HG03457 (cell line): ENCODE data around the gene CCDC8.
"Not testable (repeated sequence)": the region's sequence is repeated elsewhere in the genome, so short reads cannot be mapped to it uniquely, and the experiment has no call there.

Experiments
- ATAC-seq: cut with Tn5 transposase; IDR thresholded peaks from one replicate; pipeline ENCODE4 v1.9.1; 2021; ENCODE audit warnings: moderate number of reproducible peaks; ENCODE audit not compliant: unreplicated experiment

CCDC8 gene

DNA sequence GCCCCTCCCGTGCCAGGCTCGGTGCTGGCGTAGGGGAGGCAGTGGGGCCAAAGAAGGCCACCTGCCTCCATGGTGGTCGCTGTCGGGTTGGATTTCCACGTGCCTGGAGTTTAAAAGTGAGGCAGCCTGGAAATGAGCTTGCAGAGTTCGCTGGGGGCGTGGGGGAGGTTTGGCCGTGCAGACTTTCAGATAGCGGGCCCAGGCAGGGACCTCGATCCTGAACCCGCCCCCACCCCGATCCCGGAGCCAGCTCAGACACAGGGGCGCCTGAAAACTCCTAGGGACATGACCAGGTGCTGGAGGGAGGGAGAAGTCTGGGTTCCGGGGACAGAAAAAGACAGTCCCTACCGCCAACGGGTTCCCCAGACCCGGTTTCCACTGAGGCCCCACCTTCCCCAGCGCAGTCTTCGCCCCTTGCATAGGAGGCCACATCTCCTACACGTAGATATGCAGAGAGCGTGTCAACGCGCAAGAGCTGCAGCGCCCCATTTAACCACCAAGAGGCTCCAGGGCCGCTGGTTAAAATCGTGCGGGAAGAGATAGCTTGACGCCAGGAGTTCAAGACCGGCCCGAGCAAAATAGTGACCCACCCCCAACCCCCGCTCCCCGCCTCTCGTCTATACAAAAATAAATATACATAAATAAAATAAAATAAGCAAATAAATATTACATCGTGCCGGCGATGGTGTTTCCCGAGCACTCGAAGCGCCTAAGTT, 8.5 kb downstream of the CCDC8 start:
- ATAC-seq, result no peak

DNA sequence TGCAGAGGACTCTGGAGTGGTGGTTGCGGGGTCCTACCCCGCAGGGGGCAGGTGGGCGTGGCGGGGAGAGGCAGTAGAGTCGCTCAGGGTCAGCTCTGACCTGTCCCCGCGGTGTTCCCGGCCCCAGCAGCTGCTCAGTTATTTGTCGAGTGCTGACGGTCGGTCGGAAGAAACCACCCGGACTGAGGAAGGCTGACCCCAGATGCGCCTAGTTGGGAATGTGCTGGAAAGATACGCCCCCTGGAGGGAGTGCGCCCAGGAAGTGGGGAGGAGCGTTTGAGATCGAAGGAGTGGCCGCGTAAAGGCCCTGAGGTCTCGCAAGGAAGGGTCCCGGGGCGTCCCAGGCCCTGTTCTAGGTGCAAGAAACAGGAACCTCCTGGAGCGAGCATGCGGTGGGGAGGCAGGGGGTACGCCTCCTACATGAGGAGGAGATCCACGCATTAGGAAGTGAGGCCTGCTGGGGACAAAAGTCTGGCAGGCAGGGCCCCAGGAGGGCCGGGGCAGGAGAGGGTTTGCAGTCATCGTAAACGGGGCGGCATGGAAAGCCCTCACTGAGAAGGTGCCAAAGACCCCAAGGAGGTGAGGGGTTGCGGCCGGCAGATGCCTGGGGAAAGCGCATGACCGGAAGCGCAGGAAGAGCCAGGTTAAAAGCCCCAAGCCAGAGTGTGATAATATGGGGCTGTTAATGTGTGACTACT, 9.2 kb downstream of the CCDC8 start:
- ATAC-seq, result no peak

DNA sequence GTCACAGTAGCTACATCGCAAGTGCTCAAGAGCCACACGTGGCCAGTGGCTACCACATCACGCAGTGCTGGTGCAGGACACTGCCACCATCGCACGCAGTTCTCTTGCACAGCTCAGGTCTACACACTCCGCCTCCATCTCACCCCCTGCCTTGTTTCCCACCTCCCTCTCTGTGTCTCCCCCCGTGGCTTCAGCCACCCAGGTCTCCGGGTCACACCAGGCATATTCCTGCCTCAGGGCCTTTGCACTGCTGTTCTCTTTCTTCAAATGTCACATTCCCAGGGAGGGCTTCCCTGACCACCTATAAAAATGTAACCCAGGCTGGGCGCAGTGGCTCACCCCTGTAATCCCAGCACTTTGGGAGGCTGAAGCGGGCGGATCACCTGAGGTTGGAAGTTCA, 10.6 kb downstream of the CCDC8 start:
- ATAC-seq, result no peak

DNA sequence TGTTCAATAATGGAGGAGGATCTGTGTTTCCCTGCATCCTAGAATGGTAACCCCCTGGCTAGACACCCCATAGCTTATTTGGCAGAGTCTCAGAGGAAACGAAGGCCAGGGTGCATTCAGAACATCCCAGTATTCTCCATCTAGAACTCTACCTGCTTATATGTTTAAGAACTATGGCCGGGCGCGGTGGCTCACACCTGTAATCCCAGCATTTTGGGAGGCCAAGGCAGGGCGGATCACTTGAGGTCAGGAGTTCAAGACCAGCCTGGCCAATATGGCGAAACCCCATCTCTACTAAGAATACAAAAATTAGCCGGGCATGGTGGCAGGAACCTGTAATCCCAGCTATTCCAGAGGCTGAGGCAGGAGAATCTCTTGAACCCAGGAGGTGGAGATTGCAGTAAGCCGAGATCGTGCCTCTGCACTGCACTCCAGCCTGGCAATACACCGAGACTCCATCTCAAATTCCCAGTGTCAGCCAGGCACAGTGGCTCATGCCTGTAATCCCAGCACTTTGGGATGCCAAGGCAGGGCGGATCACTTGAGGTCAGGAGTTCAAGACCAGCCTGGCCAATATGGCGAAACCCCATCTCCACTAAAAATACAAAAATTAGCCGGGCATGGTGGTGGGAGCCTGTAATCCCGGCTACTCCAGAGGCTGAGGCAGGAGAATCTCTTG, 15.4 kb downstream of the CCDC8 start:
- not testable (repeated sequence) for ATAC-seq

DNA sequence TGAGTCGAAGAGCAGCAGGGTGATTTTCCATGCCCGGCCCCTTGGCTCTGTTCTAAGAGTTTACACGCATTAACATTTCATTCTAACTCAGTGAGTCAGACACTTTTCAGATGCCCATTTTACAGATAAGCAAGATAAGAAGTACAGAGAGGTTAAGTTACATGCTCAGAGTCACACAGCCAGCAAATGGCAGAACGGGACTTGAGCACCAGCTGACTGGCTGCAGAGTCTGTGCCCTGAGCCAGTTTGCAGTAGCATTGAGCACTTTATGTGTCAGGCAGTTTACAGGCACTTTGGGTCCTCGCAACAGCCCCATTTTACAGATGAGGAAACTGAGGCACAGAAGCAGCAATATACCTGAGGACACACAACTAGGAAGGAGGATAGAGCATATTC, 19.0 kb downstream of the CCDC8 start:
- no peak for ATAC-seq

DNA sequence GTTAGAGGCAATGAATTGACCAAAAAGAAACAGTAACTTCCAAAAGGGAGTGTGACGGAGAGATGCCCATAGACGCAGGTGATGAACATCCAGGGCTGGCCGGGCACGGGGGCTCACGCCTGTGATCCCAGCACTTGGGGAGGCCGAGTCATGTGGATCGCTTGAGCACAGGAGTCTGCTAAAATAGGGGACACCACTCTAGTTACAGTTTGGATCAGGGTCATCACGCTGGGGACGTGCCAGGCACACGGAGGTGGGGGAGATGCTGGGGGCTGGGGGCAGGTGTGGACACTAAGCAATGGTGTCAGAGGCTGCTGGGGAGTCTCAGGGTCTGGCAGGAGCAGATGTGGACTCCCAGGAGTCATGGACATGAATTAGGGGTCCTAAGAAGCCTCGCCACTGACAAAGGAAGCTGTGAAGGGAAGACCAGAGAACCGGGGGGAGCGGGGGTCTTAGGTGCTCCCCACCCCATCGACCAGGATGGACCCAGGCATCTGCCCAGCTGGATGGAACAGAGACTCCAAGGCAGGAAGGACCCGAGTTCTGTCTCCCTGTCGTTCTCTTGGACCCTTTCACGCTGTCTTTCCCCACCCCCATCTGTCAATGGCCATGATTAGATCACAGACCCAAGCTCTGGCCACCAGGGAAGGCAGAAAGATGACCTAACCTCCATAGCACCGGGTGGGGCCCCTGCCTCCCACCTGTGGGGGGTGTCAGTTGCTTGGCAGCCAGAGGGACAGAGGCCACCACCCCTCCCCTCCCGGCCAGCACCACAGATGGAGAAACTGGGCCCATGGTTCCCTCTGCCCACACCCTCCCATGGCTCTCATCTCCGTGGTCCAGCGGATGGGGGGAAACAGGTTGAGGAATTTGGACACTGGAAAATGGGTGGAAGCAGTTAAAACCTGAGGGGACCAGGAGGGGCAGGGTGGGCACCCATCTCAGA, 19.6 kb downstream of the CCDC8 start:
- ATAC-seq, result no peak

DNA sequence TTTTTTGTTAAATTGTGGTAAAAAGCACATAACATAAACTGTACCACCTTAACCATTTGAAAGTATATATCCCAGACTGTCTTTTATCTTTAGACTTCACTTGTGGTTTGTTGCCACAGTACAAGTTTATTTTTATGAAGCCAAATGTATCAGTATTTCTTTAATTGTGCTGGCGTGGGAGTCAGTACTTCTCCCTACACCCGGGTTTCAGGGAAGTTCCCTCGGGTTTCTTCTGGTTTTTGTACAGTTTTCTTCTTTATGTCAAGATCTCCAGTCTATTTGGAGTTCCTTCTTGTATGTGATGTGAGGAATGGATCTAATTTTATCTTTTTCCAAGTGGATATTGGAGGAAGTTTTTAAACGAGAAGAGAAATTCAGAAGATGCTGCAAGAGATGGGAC, 20.5 kb downstream of the CCDC8 start:
- ATAC-seq, result no peak

DNA sequence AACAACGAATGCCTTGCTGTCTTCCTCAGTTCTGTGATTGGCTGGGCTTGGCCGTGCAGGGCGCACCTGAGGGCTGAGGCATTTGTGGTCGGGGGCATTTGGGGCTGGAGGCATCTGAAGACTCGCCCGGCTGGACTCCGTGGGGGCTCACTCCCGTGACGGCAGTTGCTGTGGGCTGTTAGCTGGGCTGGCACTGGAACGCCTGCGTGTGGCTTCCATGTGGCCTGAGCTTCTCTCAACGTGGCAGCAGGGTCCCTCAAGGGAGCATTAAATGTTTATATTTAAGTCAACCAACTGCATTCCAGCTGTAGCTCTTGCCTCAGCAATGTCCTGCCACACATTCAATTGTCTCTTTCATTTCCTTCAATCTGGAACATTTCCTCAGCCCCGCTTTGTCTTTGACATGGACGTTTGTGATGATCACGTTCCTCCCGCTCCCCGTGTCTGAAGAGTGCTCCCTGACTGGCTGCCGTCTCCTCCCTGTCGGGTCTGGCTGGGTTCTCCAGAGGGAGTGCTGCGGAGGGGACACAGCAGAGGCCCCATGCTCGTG, 21.0 kb downstream of the CCDC8 start:
- no peak for ATAC-seq

DNA sequence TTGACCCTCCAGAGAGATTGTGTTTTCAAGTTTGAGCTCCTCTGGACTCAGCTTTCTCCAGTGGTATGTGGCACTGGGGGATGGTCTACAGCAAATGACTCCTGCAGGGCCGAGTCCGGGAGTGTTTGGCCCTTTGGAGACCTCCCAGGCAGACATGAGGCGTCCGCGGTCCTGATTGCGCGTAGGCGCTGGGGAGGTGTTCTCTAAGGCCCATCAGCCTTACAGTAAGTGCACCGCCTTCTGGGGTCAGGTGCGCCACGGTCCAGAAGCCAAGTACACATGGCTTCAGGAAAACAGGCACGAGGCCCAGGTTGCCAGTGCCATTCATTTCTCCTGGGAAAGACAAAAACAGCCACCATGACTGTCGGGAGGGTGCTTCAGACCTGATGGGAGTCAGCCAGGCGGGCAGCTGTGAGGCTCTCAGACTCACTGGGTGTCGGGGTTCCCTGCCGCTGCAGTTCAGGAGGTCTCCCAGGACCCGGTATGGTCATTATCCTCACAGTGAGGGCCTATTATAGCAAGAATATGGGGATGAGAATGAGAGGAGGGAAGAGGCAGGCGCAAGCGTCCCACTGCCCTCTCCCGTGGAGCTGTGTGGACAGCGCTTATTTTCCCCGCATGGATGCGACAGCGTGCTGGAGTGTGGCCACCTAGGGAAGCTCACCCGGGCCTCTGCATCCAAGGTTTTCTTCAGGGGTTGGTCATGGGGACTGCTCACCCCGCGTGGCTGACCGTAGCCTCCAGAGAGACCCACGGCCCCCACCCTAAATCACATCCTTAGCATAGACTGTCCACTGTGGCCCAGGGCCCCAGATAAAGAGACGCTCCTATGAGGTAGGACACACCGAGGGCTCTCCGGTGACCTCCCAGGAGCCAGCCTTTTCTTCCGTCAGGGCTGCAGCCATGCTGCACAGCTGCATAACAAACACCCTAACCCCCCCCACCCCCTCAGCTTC, 21.8 kb downstream of the CCDC8 start:
- no peak for ATAC-seq

DNA sequence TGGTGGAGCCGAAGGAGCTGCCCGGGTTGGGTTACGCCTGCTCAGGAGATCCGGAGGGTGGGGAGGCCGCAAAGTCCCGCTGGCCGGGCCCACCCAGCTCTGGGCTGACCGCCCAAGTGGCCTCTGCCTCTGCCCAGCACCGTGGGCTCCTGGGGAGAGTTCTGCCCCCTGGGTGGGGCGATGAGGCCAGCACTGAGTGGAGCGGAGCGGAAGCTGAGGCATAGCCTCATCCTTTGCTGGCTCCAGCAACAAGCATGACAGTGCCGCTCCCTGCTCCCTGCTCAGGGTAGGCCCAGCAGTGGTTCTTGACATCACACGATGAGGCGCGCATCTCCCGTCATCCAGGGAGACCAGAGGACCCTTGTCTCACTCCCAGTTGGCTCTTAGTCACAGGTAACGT, 22.5 kb downstream of the CCDC8 start:
- ATAC-seq, result no peak

DNA sequence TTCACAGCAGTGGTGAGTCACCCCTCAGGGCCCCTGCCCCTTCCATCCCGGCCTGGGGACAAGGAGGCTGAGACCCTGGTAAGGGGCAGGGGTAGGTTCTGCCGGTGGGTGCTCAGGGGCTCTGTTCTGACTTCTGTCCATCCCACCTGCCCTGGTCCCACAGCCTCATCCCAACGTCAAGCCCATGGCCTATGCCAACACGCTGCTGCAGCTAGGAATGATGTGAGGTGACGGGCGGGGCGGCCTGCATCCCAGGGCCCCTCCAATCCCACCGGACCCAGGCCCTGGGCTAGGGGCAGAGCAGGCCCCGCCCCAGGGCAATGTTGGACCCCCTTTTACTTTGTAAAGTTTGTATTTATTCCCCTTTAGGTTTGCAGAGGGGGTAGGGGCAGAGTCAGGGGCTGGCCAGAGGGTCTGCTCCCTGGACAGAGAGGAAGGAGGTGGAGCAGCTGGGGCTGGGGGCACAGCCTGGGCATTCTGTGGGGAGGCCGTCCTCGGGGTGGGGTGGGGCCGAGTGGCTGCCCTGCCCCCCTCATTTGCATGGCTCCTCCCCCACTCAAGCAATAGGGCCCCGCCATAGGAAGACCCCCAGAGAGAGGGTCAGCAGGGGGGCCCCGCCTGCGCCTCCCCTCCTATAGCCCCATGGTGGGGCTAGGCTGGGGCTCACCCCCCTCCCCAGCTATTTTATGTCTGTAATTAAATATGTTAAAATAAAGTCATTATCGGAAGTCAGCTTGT, 23.1 kb downstream of the CCDC8 start:
- no peak for ATAC-seq

DNA sequence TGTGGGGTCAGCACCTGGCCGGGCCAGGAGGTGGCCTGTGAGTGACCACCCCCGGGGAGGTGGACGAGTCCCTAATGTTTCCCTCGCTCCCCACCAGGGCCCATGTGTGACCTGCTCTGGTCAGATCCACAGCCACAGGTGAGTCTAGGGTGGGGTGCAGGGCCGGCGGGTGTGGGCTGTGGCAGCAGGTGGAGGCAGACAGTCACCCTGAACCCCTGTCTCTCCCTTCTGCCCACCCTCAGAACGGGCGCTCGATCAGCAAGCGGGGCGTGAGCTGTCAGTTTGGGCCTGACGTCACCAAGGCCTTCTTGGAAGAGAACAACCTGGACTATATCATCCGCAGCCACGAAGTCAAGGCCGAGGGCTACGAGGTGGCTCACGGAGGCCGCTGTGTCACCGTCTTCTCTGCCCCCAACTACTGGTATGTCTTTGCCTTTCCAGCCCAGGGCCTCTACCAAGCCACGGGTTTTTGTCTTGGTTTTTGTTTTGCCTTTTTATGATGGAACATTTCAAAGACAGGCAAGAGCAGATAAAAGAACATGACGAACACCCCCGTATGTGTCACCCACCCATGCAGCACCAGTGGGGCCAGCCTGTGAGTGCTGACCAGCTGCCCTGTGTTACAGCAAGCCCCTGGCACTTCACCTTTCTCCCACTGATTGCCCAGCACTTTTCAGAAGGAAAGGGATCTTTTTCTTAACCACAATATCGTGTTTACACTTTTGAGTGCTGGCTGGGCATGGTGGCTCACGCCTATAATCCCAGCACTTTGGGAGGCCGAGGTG, 24.9 kb downstream of the CCDC8 start:
- no peak for ATAC-seq

DNA sequence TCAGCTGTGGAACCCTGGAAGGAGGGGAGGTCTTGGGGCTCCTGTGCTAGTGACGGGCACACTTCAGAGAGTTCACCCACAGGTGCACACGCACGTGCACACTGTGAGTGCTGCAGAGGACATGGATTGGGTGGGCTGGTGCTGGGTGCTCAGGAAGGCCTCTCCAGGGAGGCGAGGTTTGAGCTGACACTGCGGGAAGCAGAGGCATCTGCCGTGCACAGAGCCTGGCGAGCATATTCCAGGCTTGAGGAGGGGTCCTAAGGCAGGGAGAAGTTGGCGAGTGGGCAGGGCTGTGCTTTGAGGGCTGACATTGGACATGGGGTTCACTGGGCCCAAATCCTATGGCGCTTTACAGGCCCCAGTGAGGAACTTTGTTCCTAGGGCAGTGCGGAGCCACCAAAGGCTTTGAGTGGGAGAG, 25.6 kb downstream of the CCDC8 start:
- no peak for ATAC-seq

DNA sequence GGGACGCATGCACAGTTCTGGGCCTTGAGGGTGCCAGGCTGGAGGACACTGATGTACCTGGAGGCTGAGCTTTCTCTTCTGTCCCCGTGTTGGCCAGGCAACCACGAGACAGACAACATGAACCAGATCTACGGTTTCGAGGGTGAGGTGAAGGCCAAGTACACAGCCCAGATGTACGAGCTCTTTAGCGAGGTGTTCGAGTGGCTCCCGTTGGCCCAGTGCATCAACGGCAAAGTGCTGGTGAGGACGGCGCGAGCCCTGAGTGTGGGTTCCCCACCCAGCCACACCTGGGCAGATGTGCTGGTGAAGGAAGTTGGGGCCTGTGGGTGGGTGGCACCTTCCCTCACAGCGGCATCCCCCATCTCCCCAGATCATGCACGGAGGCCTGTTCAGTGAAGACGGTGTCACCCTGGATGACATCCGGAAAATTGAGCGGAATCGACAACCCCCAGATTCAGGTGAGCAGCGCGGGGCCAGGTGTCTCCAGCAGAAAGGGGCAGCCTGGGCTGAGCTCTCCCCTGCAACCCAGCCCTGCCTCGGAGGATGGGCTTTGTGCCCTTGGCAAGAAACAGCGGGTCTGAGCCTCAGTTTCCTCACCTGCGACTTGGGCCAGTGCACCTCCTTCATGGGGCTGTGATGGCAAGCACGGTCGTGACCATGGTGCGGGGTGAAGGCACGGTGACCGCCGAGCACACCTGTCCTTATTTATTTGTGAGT, 26.2 kb downstream of the CCDC8 start:
- ATAC-seq, result no peak

DNA sequence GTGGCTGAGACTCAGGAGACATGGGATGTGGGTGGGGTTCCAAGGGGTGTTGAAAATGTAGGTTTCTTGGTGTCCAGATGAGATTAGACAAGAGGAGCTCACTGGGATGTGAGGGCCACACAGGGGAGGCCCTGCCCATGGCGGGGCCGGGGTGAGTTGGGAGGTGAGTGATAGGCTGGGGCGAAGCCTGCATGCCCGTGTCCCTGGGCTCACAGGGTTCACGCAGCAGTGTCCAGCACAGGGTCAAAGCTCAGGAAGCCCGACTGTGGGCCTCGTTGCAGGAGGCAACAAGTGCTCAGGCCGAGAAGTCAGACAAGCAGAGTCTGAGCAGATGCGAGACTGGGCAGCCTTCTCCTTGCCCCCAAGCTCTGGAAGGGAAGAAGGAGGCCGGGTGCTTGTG, 27.2 kb downstream of the CCDC8 start:
- ATAC-seq, result no peak

DNA sequence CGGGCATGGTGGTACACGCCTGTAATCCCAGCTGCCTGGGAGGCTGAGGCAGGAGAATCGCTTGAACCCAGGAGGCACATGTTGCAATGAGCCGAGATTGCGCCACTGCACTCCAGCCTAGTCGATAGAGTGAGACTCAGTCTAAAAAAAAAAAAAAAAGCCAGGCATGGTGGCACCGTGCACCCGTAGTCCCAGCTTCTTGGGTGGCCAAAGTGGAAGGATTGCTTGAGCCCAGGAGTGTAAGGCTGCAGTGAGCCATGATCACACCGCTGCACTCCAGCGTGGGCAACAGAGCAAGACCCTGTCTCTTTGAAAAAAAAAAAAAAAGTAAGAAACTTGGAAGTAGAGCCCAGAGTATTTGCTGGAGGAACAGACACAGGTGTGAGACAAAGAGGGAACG, 27.7 kb downstream of the CCDC8 start:
- ATAC-seq, result no peak

DNA sequence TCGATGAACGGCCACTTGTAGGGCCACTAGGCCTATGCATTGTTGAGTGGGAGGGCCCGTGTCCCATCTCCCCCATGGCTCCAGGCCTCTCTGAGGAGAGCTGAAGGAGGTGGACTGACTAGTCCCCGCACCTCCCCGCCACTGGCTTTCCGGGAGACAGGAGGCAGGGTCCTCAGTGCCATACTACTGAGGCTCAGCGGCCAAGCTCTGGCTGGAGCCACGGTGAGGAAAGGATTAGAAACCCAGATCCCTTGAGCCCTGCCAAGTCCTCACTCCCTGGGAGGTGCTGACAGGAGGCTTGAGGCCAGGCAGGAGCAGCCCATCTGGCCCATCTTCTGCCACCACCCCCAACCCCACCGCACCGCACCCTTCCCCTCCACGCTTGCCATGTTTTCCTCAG, 29.0 kb downstream of the CCDC8 start:
- ATAC-seq, result no peak

DNA sequence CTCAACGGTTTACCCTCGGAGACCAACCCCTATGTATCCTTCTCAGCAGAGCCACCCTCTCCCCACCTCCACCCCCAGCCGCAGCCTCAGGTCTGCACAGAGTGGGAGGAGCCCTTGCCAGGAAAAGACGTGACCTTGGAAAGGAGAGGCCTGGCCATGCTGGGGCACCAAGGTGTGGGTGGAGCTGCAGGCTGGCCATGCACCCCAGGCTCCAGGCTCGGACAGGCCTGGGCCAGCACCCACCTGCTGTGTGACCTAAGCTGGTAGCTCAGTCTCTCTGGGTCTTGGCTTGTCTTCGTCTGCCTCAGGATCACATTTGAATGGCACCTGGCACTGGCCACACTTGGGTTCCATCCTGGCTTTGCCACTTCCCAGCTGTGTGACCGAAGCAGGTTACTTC, 29.5 kb downstream of the CCDC8 start:
- no peak for ATAC-seq
